HG03469 (cell line): ENCODE measurements around the gene ACOT2.
"Not testable (repeated sequence)": the region's sequence is repeated elsewhere in the genome, so short reads cannot be mapped to it uniquely, and the experiment has no call there.

Experiments used
- ATAC-seq: cut with Tn5 transposase; IDR thresholded peaks from one replicate; pipeline ENCODE4 v1.9.1; 2021; ENCODE audit warnings: mild to moderate bottlenecking, moderate library complexity, moderate number of reproducible peaks; ENCODE audit not compliant: unreplicated experiment

The ACOT2 gene

GRCh38 chr14:73567358-73567757, 1.7 kb upstream of the ACOT2 start:
- no peak for ATAC-seq

- no peak for ATAC-seq
Observed at GRCh38 chr14:73567951-73568885, 795 bp upstream of the ACOT2 start.

GRCh38 chr14:73568886-73569184, 178 bp upstream of the ACOT2 start:
- peak; percentile 7 for ATAC-seq

GRCh38 chr14:73570913-73571312, 1.9 kb downstream of the ACOT2 start:
- not testable (repeated sequence) for ATAC-seq

GRCh38 chr14:73573034-73573433, 4.0 kb downstream of the ACOT2 start:
- not testable (repeated sequence) for ATAC-seq

GRCh38 chr14:73573740-73574139, 4.7 kb downstream of the ACOT2 start:
- not testable (repeated sequence) for ATAC-seq

- not testable (repeated sequence) for ATAC-seq
Observed at GRCh38 chr14:73574251-73574650, 5.2 kb downstream of the ACOT2 start.

- ATAC-seq = no peak
Observed at GRCh38 chr14:73576391-73576790, 7.4 kb downstream of the ACOT2 start.

- not testable (repeated sequence) for ATAC-seq
Observed at GRCh38 chr14:73577214-73577613, 8.2 kb downstream of the ACOT2 start.

GRCh38 chr14:73582102-73582979, 13.3 kb downstream of the ACOT2 start:
- not testable (repeated sequence) for ATAC-seq

GRCh38 chr14:73588695-73589094, 19.7 kb downstream of the ACOT2 start:
- no peak for ATAC-seq

GRCh38 chr14:73589116-73589515, 20.1 kb downstream of the ACOT2 start:
- no peak for ATAC-seq

- ATAC-seq = not testable (repeated sequence)
Observed at GRCh38 chr14:73590673-73591004, 21.6 kb downstream of the ACOT2 start.

- ATAC-seq = no peak
Observed at GRCh38 chr14:73591690-73592449, 22.9 kb downstream of the ACOT2 start, which contains the start of gene ACOT4. Gene ACOT4 (plus strand): TSS chr14:73591873. CDS start chr14:73591960, 87 bp downstream.

- ATAC-seq = no peak
Observed at GRCh38 chr14:73594491-73594890, 25.5 kb downstream of the ACOT2 start.

GRCh38 chr14:73599499-73599898, 30.5 kb downstream of the ACOT2 start:
- ATAC-seq = no peak

GRCh38 chr14:73602994-73603393, 34.0 kb downstream of the ACOT2 start:
- no peak for ATAC-seq

- ATAC-seq = no peak
Observed at GRCh38 chr14:73606271-73606670, 37.3 kb downstream of the ACOT2 start.

- no peak for ATAC-seq
Observed at GRCh38 chr14:73607241-73607640, 38.2 kb downstream of the ACOT2 start.

- no peak for ATAC-seq
Observed at GRCh38 chr14:73610687-73611086, 41.7 kb downstream of the ACOT2 start.
